HG02798 (cell line): Measurements from ENCODE around the gene TWIST2.

Source experiments
- ATAC-seq: cut with Tn5 transposase; IDR thresholded peaks from one replicate; pipeline ENCODE4 v1.9.1; 2021; ENCODE audit warnings: mild to moderate bottlenecking; ENCODE audit not compliant: unreplicated experiment, poor library complexity

The TWIST2 gene

DNA sequence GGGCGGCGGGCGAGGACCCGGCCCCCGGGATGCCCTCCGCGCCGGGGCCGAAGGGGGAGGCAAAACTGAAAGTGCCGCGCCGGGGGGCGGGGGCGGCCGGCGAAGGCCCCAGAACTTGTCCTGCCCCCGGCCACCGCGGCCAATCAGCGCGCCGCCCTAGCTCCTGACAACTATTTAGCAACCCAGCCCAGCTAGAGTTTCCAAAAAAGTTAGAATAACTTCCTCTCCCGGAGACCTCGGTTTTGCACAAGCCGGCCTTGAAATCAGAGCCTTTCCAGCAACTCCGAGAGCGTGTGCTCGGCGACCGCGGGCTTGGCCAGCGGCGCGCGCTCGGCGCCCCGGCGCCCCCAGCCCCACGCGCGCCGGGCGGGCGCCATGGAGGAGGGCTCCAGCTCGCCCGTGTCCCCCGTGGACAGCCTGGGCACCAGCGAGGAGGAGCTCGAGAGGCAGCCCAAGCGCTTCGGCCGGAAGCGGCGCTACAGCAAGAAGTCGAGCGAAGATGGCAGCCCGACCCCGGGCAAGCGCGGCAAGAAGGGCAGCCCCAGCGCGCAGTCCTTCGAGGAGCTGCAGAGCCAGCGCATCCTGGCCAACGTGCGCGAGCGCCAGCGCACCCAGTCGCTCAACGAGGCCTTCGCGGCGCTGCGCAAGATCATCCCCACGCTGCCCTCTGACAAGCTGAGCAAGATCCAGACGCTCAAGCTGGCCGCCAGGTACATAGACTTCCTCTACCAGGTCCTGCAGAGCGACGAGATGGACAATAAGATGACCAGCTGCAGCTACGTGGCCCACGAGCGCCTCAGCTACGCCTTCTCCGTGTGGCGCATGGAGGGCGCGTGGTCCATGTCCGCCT lies at the start of gene TWIST2:
TWIST2 (plus strand) TSS at position 245 of the 850 bp plus-strand sequence; CDS start at position 376, 131 bp downstream.
- ATAC-seq: no peak

- ATAC-seq: no peak
Measured at GRCh38 chr2:238801791-238802190, 46.1 kb upstream of the TWIST2 start.

DNA sequence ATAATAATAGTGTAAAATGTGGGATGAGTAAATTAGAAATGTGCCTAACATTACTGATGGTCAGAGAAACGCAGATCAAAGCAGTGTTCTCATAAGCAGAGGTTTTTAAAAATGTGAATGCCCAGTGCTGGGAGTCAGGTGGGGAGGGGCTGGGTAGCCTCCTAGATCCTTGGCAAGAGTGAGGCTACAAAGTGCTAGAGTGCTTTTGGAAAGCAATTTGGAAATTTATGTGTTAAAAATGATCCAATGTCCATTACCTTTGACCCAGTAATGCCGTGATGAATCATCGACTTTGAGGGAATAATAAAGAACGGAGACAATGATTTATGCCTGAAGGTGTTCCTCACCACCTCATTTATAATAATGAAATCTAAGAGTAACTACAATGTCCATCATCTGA lies 44.9 kb upstream of the TWIST2 start:
- no peak for ATAC-seq

DNA sequence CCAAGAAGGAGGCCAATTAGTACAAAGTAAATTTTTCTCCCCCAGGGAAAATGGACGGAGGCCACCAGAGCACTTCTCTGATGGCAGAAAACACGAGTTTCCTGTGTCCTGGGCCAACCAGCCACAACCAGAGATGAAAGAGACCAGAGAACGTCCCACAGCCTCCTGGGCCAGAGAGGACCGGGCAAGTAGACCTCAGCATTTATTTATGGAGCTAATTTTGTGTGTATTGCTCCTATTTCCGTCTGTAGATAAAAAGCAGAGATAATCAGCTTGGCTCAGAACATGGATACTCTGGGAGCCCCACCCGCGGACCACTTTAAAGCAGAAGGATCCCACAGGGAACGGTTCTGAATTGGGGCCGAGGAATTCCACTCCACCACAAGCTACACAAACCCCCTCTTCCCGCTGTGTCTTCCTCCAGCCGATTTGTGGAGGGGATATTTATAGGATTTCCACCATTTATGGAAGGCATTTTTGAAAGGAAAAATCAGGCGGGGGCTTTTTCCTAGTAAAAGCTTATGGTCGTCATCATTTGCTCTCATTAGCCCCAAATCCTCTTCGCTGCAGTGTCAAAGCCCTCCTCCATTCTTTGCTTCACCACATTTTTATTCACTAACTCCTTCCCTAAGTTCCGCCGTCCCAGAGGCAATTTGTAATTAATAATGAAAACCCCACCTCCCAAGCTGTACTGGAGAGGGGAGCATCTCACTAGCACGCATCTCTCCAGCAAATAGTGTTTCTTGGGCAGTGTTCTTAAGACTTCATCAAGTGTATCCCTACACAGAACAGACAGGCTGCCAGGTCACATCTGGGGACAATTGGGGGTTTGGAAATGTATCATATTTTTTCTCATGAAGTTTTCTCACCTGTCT lies 43.7 kb upstream of the TWIST2 start:
- ATAC-seq: no peak

- no peak for ATAC-seq
Measured at GRCh38 chr2:238808761-238809160, 39.1 kb upstream of the TWIST2 start.

- ATAC-seq: no peak
Measured at GRCh38 chr2:238810321-238810720, 37.6 kb upstream of the TWIST2 start.

DNA sequence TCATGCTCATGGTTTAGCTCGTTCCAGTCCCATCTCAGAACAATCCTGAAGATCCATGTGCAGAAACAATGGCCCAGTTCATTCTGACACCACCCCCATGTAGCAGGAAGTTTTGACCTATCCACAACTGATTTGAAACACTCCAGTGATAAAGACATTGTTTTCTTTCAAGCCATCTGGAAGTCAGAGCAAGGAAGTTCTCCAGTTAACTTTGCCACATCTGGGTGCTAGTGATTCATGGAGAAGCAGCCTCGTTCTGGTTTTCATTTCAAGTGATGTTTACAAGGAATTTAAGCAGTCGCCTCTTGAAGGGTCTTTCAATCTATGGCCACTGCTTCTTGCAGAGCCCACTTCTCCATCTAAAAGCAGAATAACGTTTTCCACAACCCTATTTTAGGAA lies 36.6 kb upstream of the TWIST2 start:
- no peak for ATAC-seq

- no peak for ATAC-seq
Measured at GRCh38 chr2:238811759-238812158, 36.1 kb upstream of the TWIST2 start.

DNA sequence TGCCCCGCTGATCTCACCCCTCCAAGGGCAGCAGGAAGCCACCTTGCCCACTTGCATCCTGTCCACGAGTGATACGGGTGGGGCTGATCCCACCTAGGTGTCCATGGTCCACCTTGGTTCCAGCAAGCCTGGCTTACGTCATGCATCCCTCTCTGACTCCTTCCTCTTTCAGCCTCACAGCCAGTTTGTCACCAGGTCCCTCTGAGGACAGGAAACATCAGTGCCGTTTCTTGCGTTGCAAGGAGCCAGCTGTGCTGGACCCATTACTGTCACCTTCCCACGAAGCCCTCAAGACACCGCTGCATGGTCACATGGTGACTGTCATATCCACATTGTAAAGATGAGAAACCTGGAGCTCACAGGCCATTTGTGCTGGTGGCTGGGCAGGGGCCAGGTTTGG lies 34.8 kb upstream of the TWIST2 start:
- ATAC-seq: no peak

DNA sequence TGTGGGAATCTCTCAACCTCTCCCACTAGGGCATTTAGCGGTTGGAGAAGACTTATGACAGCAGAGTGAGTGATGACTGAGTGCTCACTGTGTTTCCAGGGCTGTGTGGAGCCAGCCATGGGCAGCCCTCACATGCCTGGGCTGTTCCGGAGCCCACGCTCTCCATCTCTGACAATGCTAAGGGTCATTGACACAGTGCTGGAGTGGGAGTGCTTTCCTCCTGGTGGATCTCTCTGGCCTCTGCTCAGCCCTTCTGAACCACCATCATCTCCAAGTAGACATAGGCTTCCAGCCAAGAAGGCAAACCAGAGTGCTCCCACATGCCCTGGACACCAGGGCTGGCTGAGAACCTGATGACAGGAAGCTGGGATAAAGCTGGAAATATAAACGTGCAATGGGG lies 33.1 kb upstream of the TWIST2 start:
- ATAC-seq: no peak

- no peak for ATAC-seq
Measured at GRCh38 chr2:238816291-238816690, 31.6 kb upstream of the TWIST2 start.

DNA sequence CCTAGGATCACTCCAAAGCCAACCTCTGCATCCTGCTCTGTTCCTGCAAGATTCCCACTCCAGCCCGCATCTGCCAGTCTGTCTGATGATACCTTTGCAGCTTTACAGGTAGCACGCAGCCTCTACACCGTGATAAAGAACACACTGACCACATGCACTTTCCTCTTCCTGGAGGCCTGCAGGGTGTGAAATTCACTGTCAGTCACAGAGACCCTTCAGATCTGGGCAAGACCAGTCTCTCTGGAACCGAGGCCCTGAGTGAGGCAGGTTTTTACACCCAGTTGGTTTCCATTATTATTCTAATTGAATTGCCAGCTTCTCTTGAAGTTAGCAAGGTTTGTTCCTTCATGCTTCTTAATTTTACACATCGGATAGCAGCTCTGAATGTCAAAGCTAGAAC lies 30.5 kb upstream of the TWIST2 start:
- ATAC-seq: no peak

- ATAC-seq: no peak
Measured at GRCh38 chr2:238817891-238818290, 30.0 kb upstream of the TWIST2 start.

DNA sequence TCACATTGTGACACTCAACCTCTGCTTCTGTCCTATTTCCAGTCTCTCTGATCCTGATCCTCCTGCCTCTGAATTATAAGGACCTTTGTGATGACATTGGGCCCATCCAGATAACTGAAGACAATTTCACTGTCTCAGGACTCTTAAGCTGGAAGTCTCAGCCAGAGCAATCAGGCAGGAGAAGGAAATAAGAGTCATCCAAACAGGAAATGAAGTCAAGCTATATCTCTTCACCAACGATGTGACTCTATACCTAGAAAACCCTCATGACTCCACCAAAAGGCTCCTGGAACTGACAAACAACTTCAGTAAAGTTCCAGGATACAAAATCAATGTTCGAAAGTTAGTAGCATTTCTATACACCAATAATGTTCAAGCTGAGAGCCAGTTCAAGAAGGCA lies 29.3 kb upstream of the TWIST2 start:
- ATAC-seq: no peak

DNA sequence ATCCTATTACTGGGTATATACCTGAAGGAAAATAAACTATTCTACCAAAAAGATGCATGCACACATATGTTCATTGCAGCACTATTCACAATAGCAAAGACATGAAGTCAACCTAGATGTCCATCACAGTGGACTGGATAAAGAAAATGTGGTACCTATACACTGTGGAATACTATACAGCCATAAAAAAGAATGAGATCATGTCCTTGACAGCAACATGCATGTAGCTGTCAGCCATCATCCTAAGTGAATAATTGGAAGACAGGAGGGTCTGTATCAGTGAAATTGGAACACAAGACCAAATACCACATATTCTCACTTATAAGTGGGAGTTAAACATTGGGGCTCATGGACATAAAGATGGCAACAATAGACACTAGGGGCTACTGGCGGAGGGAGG lies 27.7 kb upstream of the TWIST2 start:
- no peak for ATAC-seq

DNA sequence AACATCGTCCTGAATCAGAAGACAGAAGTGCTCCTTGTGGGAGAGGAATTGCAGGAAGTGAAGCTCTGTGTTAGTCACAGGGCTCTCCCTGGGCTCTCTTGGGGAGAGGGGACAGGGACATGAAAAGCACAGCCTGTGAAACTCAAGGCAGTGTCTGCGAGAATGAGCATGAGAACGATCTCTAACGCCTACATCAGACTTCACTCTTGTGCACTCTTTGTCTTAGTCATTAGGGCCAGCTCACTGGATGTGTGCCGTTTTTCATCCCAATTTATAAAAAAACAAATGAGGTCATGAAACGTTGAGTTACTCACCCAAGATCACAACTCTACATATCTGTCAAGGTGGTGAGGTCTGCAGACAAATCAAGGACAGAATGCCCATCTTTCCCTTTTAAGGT lies 27.0 kb upstream of the TWIST2 start:
- no peak for ATAC-seq

DNA sequence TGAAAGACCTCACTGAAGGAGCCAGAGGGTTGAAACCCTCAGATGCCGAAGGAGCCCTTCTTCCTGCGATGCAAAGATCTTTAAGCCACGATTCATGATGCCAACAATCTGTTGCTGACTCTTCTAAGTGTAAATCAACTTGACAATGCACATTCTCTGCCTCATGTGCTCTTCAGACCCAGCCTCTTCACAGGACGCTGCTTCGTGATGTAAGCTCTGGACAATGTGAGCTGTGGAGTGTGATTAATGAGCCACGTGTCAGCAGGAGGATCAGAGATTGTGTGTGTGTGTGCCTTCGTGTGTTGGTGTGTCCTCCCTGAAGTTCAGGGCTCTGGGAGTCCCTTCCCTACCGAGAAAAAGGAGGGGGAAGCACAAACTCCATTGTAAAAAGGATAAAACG lies 26.5 kb upstream of the TWIST2 start:
- ATAC-seq: no peak

- no peak for ATAC-seq
Measured at GRCh38 chr2:238821944-238822670, 25.8 kb upstream of the TWIST2 start.

- no peak for ATAC-seq
Measured at GRCh38 chr2:238822955-238823354, 24.9 kb upstream of the TWIST2 start.

DNA sequence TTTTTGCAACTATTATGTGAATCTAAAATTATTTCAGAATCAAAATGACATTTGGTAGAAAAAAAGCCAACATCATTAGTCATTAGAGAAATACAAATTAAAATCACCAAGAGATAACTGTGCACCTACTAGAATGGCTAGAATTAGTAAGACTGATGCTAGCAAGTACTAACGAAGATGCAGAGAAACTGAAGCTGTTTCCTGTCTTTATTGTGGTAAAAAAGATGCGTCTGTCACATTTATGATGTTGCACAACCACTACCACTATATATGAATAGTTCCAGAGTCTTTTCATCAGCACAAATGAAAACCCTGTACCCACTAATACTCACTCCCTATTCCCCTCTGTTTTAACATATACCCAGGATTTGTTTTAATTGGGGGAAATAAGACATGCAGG lies 16.7 kb upstream of the TWIST2 start:
- no peak for ATAC-seq

DNA sequence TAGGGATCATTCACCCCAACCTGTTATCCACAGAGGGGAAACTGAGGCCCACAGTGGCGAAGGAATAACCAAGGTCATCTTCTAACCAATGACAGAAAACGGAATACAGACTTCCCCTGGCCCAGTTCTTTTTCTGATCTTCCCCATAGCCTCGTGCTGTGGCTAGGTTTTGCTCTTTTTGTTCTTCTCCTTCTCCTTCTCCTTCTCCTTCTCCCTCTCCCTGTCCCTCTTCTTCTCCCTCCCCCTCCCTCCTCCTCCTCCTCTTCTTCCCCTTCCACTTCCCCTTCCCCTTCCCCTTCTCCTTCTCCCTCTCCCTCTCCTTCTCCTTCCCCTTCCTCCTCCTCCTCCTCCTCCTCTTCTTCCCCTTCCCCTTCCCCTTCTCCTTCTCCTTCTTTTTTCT lies 12.9 kb upstream of the TWIST2 start:
- ATAC-seq: no peak
